Stimulated activated CD8-positive, alpha-beta memory T cell treated with anti-CD3 and anti-CD28 coated beads, Interleukin-7, amount 100 ng/mL, for 4 hours (primary cell): ENCODE measurements around the gene EFCAB6.

ENCODE experiments used
- DNase-seq, 2 donors: peaks; one replicate each; pipeline ENCODE4 v3.0.0-alpha.2; 2020; ENCODE audit warnings: low read depth in 2 of 2

EFCAB6 gene

DNA sequence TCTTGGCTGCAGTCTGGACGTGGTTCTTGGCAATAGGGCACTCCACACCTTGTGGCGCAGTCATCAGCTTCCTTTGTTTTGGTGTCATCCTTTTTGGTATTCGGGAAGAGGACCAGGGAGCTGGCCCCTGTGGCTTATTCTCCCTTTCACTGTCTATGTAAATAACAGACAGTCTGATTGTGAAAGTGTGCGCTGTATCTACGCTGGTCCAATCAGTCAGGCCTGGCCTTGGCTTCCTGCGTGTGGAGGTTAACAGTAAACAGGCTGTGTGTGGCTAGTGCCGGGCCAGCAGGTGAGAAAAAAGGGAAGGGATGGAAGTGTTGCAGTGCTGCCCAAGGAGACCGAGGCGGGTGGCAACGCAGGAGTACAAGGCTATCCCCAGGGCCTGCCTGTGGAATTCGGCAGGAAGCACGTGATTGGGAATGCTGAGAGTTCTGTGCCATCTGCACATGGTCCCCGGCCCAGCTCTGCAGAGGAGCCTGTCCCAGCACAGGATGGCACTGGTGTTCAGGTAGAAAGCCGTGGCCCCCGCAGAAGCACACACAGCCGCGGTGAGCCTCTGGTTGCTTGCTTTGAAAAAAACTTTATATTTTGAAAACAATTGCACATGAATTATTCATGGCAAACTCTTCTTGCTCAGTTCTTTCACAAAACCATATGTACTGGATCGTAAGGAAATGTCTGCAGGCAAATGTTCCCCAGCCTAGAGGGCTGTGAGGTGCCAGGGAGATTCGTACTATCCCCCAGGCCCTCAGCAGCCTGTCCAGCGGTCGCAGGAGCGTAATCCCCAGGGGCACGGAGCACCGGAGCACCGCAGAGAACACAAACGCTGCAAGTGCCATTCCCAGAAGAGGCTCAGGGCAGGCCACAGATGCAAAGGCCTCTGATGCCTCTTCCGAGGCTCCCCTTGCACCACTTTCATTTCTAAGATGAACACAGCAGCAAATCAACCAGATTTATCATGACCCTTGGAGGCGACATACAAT lies 174.5 kb downstream of the EFCAB6 start:
- DNase-seq = no peak

DNA sequence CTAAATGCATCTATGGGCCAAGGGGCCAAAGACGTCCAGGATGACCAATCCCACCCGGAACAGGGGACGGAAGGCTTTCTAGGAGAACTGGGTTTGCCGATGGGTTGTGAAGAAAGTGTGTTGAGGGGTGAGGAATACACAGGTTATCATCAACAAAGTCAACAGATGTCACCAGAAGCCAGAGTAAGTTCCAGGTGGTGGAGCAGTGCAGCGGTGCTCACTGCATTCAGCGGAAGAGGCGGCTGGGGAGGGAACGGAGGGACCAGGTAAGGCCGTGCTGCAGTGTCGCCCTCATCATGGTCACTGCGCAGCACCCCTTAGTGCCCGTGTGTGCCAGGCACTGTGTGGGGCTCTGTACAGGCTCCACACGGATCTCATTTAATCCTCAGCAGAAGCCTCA lies 176.0 kb downstream of the EFCAB6 start:
- DNase-seq = no peak

- no peak for DNase-seq
Observed at GRCh38 chr22:43635101-43635500, 177.0 kb downstream of the EFCAB6 start.

- DNase-seq = no peak
Observed at GRCh38 chr22:43634316-43634715, 177.8 kb downstream of the EFCAB6 start.

DNA sequence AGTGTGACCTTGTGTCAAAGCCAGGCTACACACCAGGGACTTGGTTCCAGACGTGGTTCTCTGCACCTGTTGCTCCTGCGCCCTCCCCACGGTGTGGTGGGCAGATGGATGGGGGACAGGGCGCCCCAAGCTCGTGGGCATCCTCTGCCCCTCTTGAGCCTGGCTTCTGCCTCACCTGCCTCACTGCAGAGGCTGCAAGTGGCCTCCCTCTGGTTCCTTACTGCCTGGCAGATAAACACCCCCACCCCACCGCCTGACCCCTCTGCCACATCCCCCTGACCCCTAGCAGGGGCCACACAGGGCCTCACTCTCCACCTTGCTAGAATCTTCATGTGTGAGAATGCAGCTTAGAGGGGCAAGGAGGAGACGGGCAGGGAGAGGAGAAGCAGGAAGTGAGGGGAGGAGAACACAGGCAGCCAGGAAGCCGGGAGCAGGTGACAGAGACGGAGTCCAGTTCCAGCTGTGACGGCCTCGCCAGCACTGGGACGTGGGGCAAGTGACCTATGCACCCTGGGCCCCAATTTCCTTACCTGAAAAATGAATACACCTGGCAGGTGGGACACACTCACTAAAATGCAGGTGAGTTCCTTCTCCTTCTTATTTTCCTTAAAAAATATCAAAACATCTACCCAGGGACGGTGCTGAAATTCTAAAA lies 178.3 kb downstream of the EFCAB6 start:
- DNase-seq = no peak

GRCh38 chr22:43631846-43632245 lies 180.3 kb downstream of the EFCAB6 start:
- DNase-seq = no peak

GRCh38 chr22:43631201-43631600 lies 180.9 kb downstream of the EFCAB6 start:
- DNase-seq = no peak

GRCh38 chr22:43630451-43630850 lies 181.7 kb downstream of the EFCAB6 start:
- no peak for DNase-seq

DNA sequence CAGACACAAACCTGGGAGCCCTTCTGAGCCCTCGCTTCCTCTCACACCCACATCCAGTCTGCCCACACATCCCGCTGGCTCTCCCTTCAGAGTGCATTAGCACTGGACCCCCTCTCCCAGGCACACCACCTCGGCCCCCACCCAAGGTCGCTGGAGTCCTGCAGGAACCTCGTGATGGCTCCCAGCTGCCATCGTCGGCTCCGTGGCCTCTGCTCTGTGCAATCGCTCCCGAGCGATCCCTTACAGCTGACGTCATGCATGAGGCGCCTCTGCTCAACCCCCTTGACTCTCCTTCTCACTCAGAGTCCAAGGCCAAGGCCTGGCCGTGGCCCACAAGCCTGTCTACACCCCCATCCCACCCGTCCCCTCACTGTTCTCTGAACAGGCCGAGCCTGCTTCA lies 183.9 kb downstream of the EFCAB6 start:
- no peak for DNase-seq

GRCh38 chr22:43627485-43628213 lies 184.5 kb downstream of the EFCAB6 start:
- no peak for DNase-seq

GRCh38 chr22:43625242-43625641 lies 186.9 kb downstream of the EFCAB6 start:
- no peak for DNase-seq

DNA sequence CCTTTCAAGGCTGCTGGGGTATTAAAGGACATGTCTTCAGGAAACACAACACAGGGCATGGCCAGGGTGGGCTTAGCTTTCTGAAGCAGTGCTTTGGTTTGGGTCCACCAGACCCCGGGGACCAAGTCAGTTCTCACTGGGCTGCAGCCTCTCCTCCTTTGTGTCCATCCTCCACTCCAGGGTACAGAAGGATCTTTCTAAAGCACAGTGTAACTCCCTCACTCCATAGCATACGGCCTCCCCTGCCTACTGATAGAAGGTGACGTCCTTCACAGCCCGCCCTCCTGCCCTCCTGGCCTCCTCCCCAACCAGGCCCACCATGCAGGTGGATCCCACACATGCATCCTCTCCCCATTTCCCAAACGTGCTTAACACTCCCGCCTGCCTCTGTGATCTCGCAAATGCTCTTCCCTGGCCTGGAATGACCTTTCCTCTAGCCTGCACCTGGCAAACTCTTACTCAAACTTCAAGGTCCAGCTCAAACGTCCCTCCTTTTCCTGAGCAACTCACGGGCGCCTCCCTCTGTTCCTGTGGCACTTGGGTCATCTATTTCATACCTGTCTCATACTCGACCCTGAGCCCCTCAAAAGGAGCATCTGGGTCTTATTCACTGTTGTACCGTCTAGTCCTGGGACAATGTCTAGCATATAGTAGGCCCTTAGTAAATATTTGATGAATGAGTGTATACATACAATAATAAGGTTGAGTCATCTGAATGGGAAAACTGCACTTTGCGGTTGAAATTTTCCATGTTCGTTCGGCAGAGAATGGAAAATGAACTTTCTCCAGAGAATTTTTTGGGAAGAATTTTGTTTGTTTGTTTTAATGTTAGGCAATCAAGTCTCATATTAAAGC lies 187.7 kb downstream of the EFCAB6 start:
- no peak for DNase-seq

DNA sequence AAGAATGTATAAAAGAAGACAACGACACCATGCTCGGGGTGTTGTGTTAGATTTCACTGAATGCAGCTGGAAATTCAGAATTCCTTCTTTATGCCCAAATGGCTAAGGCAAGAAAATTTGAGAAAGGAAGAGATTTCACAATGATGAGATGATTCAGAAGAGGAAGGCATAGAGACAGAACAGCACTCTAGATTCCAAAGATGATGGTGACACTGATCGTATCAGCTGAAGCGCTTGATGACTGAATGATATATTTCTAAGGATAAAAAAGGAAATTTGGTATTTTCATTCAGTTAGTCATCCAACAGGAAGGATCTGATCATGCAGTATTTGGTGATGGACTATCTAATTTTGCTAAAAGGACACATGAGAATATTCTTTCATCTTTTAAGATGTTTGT lies 189.2 kb downstream of the EFCAB6 start:
- DNase-seq = no peak

- no peak for DNase-seq
Observed at GRCh38 chr22:43620197-43620596, 191.9 kb downstream of the EFCAB6 start.

DNA sequence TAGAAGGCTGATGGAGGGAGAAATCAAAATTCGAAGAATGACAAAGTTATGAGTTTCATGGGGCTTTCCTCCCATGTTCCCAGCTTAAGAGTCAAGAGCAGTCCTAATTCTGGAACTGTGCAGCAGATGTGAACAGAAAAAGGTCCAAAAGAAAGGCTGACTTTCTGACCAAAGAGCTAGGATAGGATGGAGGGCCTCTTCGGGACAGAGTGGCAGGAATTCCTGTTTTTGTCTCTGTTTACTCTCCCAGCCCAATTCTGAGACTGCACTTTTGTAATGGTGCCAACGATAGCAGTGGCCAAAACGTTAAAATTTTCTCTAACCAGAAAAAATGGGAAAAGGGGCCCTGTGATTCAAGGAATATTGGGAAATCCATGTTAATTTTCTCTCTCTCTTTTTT lies 193.6 kb downstream of the EFCAB6 start:
- no peak for DNase-seq

DNA sequence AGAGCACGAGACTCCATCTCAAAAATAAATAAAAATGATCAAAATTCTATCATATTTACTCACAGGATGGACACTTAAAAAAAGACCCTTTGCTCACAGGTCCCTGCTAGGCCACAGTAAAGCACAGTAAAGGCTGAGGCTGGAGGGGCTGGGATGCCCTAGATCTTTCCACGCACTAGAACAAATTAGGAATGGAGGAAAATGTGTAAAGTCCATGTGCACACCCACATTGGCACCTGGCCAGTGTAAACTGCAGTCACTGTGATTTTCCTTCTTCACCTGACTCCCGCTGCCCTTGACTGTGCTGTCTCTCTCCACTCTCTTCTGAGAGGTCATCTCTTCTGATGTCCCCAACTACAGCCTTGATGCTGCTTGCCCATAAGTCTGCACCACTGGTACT lies 195.5 kb downstream of the EFCAB6 start:
- DNase-seq = no peak

DNA sequence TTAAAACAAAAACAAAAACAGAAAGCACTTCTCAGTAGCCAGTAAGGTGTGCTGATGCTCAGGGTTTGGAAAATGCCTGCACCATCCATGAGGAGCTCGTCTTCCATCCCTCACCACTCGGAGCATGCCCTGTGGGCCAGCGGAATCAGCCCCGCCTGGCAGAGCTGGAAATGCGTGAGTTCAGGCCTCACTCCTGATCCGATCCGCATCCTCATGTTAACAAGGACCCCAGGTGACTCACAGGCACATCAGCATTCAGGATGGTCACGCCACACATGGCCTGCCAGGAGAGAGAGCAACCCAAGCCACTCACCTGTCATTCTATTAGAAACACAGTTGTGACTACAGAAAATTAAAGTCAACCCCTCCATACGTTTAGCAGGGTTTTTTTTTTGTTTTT lies 211.8 kb downstream of the EFCAB6 start:
- no peak for DNase-seq

DNA sequence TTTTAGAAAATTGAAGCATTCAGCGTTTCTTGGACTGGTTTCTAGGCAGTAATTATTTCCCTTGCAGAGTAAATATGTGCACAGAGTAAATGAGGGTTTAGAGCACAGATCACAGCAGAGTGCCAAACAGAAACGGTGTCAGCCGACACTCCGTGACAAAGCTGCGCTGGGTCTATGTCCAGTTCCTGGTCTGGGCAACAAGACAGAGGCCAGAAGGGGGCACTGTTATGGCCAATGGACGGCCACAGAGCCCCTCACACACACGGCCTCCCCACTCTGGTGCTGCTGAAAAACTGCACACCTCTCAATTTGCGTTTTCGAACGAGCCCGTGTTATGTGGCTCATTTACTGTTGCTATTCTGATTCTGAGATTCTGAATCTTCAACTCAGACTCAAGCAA lies 219.6 kb downstream of the EFCAB6 start:
- DNase-seq = no peak

- no peak for DNase-seq
Observed at GRCh38 chr22:43591380-43591779, 220.7 kb downstream of the EFCAB6 start.

GRCh38 chr22:43587574-43587973 lies 224.5 kb downstream of the EFCAB6 start:
- no peak for DNase-seq

GRCh38 chr22:43583501-43583900 lies 228.6 kb downstream of the EFCAB6 start:
- DNase-seq = no peak

DNA sequence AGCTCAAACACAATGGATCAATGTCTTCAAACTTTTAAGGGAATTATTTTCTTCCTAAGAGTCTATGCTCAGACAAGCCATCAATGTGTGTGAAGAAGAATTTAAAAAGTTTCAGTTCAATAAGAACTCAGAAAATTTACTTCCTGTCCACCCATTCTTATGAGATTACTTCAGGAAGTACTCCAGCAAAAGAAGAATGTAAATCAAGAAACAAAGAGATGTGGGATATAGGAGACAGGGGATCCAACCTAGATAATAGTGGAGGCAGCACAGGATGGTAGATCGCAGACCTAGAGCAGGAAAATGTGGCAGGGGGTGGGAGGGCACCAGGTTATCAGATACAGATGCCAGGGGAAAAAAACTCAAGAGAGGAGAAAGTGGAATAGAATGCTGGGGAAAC lies 229.7 kb downstream of the EFCAB6 start:
- no peak for DNase-seq
